Nephron progenitor cell (in vitro differentiated cells): ENCODE measurements around the gene C1orf167.

Source experiments
- DNase-seq: peaks from one replicate; pipeline ENCODE4 v3.0.0; 2021
- H3K27ac Mint-ChIP-seq: 2 replicates; pipeline ENCODE4 v1.8.0; 2021; ENCODE audit warnings: mild to moderate bottlenecking, moderate library complexity, mixed read lengths
- H3K27me3 Mint-ChIP-seq: 2 replicates; pipeline ENCODE4 v1.8.0; 2021; ENCODE audit warnings: mild to moderate bottlenecking, low read depth, mixed read lengths; ENCODE audit not compliant: poor library complexity
- H3K36me3 Mint-ChIP-seq: 2 replicates; pipeline ENCODE4 v1.8.0; 2021; ENCODE audit warnings: low read depth, mixed read lengths
- H3K4me1 Mint-ChIP-seq: 2 replicates; pipeline ENCODE4 v1.8.0; 2021; ENCODE audit warnings: mixed read lengths
- H3K4me3 Mint-ChIP-seq: 2 replicates; pipeline ENCODE4 v1.8.0; 2021; ENCODE audit warnings: mild to moderate bottlenecking, moderate library complexity, mixed read lengths
- H3K9me3 Mint-ChIP-seq: 2 replicates; pipeline ENCODE4 v1.8.0; 2021; ENCODE audit warnings: mild to moderate bottlenecking, moderate library complexity, mixed read lengths
- CTCF ChIP-seq: fragments of 200-600 bp; sonication (generic); IDR thresholded peaks from 2 replicates; pipeline ENCODE4 v1.5.0; 2021; ENCODE audit warnings: antibody characterized with exemption

C1orf167 gene

GRCh38 chr1:11733306-11733705, 28.7 kb upstream of the C1orf167 start:
- no peak overlapping the region for H3K4me3 Mint-ChIP-seq
- H3K27ac Mint-ChIP-seq = no peak overlapping the region
- H3K9me3 Mint-ChIP-seq = no peaks in the 10 kb centered on the region
- no peaks in the 10 kb centered on the region for H3K36me3 Mint-ChIP-seq
- TF ChIP-seq CTCF = no peak
- no peaks in the 10 kb centered on the region for H3K27me3 Mint-ChIP-seq
- H3K4me1 Mint-ChIP-seq = peaks cover 63% of the 10 kb centered on the region
- DNase-seq = no peak

DNA sequence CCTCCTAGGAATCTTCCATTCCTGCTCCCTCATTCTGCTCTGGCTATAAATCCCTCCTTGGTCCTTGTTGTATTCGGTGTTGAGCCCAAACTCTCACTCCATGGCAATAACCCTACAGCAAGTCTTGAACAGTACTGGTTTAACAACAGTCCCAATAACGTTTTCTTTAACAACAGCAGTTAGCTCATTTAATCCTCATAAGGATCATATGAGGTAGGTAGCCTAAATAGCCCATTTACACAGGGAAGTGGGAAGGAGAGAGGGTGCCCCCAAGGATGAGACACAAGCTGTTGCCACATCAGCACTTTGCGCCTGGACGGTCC, 26.5 kb upstream of the C1orf167 start:
- no peak overlapping the region for H3K27ac Mint-ChIP-seq
- no peak for TF ChIP-seq CTCF
- peak overlapping the region; percentile 92 for H3K4me3 Mint-ChIP-seq
- no peaks in the 10 kb centered on the region for H3K9me3 Mint-ChIP-seq
- no peaks in the 10 kb centered on the region for H3K27me3 Mint-ChIP-seq
- no peak for DNase-seq
- no peaks in the 10 kb centered on the region for H3K36me3 Mint-ChIP-seq
- peaks cover 57% of the 10 kb centered on the region for H3K4me1 Mint-ChIP-seq

- Mint-ChIP-seq H3K9me3 (no peaks in the 10 kb centered on the region), H3K36me3 (no peaks in the 10 kb centered on the region), H3K27me3 (no peaks in the 10 kb centered on the region), H3K4me1 (peaks cover 60% of the 10 kb centered on the region), H3K27ac (no peak within 1 kb of the TSS), H3K4me3 (peak within 1 kb of the TSS; percentile 92)
- TF ChIP-seq CTCF = no peak
- peak; percentile 97 for DNase-seq
Observed at GRCh38 chr1:11735854-11736745, 25.9 kb upstream of the C1orf167 start, which contains the start of gene AGTRAP. Gene AGTRAP (plus strand): TSS chr1:11736136. CDS start chr1:11736209, 73 bp downstream.

- Mint-ChIP-seq H3K36me3 (no peaks in the 10 kb centered on the region), H3K27ac (no peak overlapping the region)
Observed at GRCh38 chr1:11736746-11737639, 25.0 kb upstream of the C1orf167 start.

GRCh38 chr1:11738096-11738495, 23.9 kb upstream of the C1orf167 start:
- no peaks in the 10 kb centered on the region for H3K36me3 Mint-ChIP-seq
- peaks cover 2% of the 10 kb centered on the region for H3K27me3 Mint-ChIP-seq
- H3K27ac Mint-ChIP-seq = peak overlapping the region; percentile 37
- DNase-seq = no peak
- no peak for TF ChIP-seq CTCF
- H3K9me3 Mint-ChIP-seq = no peaks in the 10 kb centered on the region
- peaks cover 42% of the 10 kb centered on the region for H3K4me1 Mint-ChIP-seq
- H3K4me3 Mint-ChIP-seq = peak overlapping the region; percentile 92

More at GRCh38 chr1:11736746-11737639, 25.0 kb upstream of the C1orf167 start:
- peak; percentile 31 for DNase-seq
- TF ChIP-seq CTCF = no peak
- peaks cover 53% of the 10 kb centered on the region for H3K4me1 Mint-ChIP-seq
- no peaks in the 10 kb centered on the region for H3K27me3 Mint-ChIP-seq
- no peaks in the 10 kb centered on the region for H3K9me3 Mint-ChIP-seq
- peak overlapping the region; percentile 92 for H3K4me3 Mint-ChIP-seq
